BJ (cell line): ENCODE data around the gene MCOLN1. TPM values are rescaled to one million over a fixed set of nuclear protein-coding genes. Genes with fewer than 3 reads are reported as not detected.

Experiments used
- CTCF ChIA-PET: fragments of 350-600 bp; formaldehyde crosslinking; extraction: SDS; loops from one replicate; lab custom pipeline; 2021; ENCODE audit warnings: antibody characterized with exemption, inconsistent platforms; lab: Yijun Ruan, JAX
- POLR2A ChIA-PET: fragments of 300-600 bp; sonication (Branson Sonifier 250); formaldehyde crosslinking; extraction: SDS; loops from one replicate; lab custom pipeline; 2021; ENCODE audit warnings: antibody characterized with exemption; lab: Charles Lee
- DNase-seq: peaks from one replicate; pipeline ENCODE4 v3.0.0-alpha.2; 2011; ENCODE audit warnings: low read depth
- H3K27me3 ChIP-seq: 2 replicates; pipeline ENCODE4 v1.6.0; 2011; ENCODE audit warnings: low read length; ENCODE audit not compliant: control insufficient read depth, insufficient read depth
- H3K36me3 ChIP-seq: 2 replicates; pipeline ENCODE4 v1.5.1; 2011; ENCODE audit warnings: low read length; ENCODE audit not compliant: control insufficient read depth, insufficient read depth
- H3K4me3 ChIP-seq: 2 replicates; pipeline ENCODE4 v1.5.1; 2011; ENCODE audit warnings: low read depth, mild to moderate bottlenecking, control low read depth, low read length
- polyA plus RNA-seq: library from polyadenylated mRNA; depleted of rRNA; stranded (reverse); fragments of >200 nt; gene quantifications from 2 replicates; pipeline ENCODE4 v1.2.3, GENCODE V29; 2011
- TF ChIP-seq, protein P1 (sequence below): IDR thresholded peaks from 2 replicates; pipeline ENCODE4 v1.5.1; 2011; ENCODE audit warnings: low read depth, mild to moderate bottlenecking, control low read depth, inconsistent platforms, low read length, moderate library complexity; ENCODE audit not compliant: insufficient read depth

MCOLN1 gene
- polyA plus RNA-seq, 1 experiment: 50.6 TPM

DNA sequence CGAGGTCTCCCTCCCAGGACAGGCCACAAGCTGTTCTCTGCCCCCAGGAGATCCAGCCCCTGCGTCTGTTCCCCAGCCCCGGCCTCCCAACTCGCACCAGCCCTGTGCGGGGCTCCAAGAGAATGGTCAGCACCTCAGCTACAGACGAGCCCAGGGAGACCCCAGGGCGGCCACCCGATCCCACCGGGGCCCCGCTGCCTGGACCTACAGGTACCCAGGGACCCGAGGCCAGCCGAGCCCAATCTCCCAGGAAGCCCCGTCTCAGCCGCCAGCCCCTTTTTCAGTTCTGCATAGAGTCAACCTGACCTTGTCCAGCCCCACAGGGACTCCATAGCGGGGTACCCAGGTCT lies 19.0 kb downstream of the MCOLN1 start:
- Histone ChIP-seq H3K27me3 (no peaks in the 10 kb centered on the region), H3K4me3 (no peak overlapping the region), H3K36me3 (peaks cover 36% of the 10 kb centered on the region)
- POLR2A ChIA-PET: interaction anchor here (0.5 kb wide), 1 partner anchor 455 kb away, joined by 8 read pairs; no protein-coding TSS in a partner anchor
- no peak for DNase-seq
- TF ChIP-seq, protein P1, sequence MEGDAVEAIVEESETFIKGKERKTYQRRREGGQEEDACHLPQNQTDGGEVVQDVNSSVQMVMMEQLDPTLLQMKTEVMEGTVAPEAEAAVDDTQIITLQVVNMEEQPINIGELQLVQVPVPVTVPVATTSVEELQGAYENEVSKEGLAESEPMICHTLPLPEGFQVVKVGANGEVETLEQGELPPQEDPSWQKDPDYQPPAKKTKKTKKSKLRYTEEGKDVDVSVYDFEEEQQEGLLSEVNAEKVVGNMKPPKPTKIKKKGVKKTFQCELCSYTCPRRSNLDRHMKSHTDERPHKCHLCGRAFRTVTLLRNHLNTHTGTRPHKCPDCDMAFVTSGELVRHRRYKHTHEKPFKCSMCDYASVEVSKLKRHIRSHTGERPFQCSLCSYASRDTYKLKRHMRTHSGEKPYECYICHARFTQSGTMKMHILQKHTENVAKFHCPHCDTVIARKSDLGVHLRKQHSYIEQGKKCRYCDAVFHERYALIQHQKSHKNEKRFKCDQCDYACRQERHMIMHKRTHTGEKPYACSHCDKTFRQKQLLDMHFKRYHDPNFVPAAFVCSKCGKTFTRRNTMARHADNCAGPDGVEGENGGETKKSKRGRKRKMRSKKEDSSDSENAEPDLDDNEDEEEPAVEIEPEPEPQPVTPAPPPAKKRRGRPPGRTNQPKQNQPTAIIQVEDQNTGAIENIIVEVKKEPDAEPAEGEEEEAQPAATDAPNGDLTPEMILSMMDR: no peak
- CTCF ChIA-PET: interaction anchor here (0.5 to 1.3 kb wide), 2 partner anchors 139 to 147 kb away, joined by 3 read pairs; partner anchors contain the start of gene TRAPPC5

DNA sequence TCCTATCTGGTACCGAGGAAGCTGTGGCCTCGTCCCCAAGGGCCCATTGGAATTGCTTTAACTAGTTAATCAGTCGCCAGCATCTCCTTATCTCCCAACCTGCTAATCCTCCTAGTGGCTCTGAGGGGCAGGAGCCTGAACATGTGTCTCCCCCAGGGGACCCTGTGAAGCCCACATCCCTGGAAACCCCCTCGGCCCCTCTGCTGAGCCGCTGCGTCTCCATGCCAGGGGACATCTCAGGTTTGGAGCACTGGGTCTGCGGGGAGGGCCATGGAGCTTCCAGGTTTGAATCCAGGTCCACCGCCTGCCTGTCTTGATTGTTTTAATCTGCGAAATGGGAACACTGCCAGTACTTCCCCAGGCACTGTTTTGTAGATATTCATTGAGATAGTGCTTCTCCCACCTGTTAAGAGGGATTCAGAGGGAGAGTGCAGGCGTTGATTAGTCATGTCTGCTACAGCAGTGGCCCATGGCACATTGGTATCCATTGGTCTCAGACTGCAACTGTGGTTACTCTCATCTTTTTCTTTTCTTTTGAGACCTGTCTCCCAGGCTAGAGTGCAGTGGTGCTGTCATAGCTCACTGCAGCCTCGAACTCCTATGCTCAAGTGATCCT lies 19.5 kb downstream of the MCOLN1 start:
- DNase-seq: no peak
- CTCF ChIA-PET: interaction anchor here (0.5 to 1.3 kb wide), 3 partner anchors 139 to 451 kb away, joined by 3 read pairs; partner anchors contain the start of gene TRAPPC5
- no peaks in the 10 kb centered on the region for H3K27me3 ChIP-seq
- H3K4me3 ChIP-seq: no peak overlapping the region
- POLR2A ChIA-PET: no interaction called here
- peaks cover 36% of the 10 kb centered on the region for H3K36me3 ChIP-seq
- TF ChIP-seq, protein P1: no peak

DNA sequence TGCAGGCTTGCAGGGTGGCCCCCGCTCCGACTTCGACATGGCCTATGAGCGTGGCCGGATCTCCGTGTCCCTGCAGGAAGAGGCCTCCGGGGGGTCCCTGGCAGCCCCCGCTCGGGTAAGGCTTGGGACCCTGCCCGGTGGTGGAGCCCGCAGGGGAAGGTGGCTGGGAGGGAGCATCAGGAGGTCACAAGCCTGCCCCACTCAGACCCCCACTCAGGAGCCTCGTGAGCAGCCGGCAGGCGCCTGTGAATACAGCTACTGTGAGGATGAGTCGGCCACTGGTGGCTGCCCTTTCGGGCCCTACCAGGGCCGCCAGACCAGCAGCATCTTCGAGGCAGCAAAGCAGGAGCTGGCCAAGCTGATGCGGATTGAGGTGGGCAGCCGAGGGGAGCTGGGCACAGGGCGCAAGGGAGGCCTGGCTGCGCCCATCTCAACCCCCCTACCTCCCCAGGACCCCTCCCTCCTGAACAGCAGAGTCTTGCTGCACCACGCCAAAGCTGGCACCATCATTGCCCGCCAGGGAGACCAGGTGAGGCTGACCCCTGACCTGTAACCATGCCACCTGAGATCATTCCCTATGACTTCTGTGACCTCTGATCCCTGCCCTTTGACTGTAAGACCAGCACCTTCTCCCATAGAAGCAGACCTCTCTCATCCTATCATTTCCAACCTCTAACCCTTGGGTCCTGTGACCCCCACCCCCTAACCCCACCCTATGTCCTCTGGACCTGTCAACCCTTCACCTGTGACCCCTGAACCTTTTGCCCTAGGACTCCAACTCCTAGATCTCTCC lies 20.3 kb downstream of the MCOLN1 start:
- H3K4me3 ChIP-seq: no peak overlapping the region
- DNase-seq: no peak
- TF ChIP-seq, protein P1: no peak
- POLR2A ChIA-PET: no interaction called here
- H3K27me3 ChIP-seq: no peaks in the 10 kb centered on the region
- peaks cover 35% of the 10 kb centered on the region for H3K36me3 ChIP-seq
- CTCF ChIA-PET: interaction anchor here (0.6 to 2.2 kb wide), 2 partner anchors 26 to 452 kb away, joined by 3 to 7 read pairs; no protein-coding TSS in a partner anchor

DNA sequence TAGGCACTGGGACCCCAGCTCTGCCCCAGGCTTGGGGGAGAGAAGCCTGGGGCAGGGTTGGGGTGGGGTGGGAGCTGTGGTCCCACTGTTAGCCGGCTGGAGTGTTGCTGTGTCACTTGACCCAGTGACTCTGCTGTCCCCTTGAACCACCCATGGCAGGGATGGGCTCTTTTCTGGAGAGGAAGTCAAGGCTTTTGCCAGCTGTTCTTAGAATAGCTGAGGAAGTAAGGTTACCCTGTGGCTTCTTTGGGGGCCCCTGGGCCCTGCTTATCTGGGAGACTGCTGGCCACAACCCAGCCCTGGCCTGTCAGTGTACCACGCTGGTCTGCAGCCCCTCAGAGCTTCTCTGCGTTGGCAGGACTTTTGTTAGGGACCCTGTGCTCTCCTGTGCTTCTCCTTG lies 22.2 kb downstream of the MCOLN1 start:
- CTCF ChIA-PET: interaction anchor here (2.2 kb wide), 1 partner anchor 24 kb away, joined by 7 read pairs; no protein-coding TSS in a partner anchor

More for the DNA sequence above, 22.2 kb downstream of the MCOLN1 start:
- no peaks in the 10 kb centered on the region for H3K27me3 ChIP-seq
- no peak overlapping the region for H3K4me3 ChIP-seq
- no peak for DNase-seq
- H3K36me3 ChIP-seq: peaks cover 29% of the 10 kb centered on the region
- POLR2A ChIA-PET: no interaction called here
- TF ChIP-seq, protein P1: no peak
